HEK293 (cell line): ENCODE data around the gene ACSL5.

Experiments
- CTCF ChIP-seq: fragments of 450-650 bp; formaldehyde crosslinking; IDR thresholded peaks from 2 replicates; pipeline ENCODE4 v1.5.1; 2016; ENCODE audit warnings: missing biosample characterization, missing genetic modification characterization
- PATZ1 ChIP-seq: fragments of 450-650 bp; formaldehyde crosslinking; IDR thresholded peaks from 2 replicates; pipeline ENCODE4 v1.5.1; 2016; ENCODE audit warnings: missing biosample characterization, missing genetic modification characterization
- PRDM1 ChIP-seq: fragments of 450-650 bp; formaldehyde crosslinking; IDR thresholded peaks from 2 replicates; pipeline ENCODE4; 2016; ENCODE audit warnings: missing biosample characterization, missing genetic modification characterization
- SALL2 ChIP-seq: fragments of 450-650 bp; formaldehyde crosslinking; IDR thresholded peaks from 2 replicates; pipeline ENCODE4 v1.5.0; 2017; ENCODE audit warnings: missing biosample characterization, mild to moderate bottlenecking, missing genetic modification characterization, borderline replicate concordance
- ZNF121 ChIP-seq: fragments of 450-650 bp; formaldehyde crosslinking; IDR thresholded peaks from 2 replicates; pipeline ENCODE4 v1.5.1; 2016; ENCODE audit warnings: missing biosample characterization, missing genetic modification characterization
- ZNF146 ChIP-seq: fragments of 450-650 bp; formaldehyde crosslinking; IDR thresholded peaks from 2 replicates; pipeline ENCODE4 v1.5.1; 2016; ENCODE audit warnings: missing biosample characterization, missing genetic modification characterization
- ZNF175 ChIP-seq: fragments of 450-650 bp; formaldehyde crosslinking; IDR thresholded peaks from 2 replicates; pipeline ENCODE4 v1.5.1; 2016; ENCODE audit warnings: missing biosample characterization, missing genetic modification characterization
- ZNF311 ChIP-seq: fragments of 450-650 bp; formaldehyde crosslinking; IDR thresholded peaks from 2 replicates; pipeline ENCODE4 v1.5.1; 2017; ENCODE audit warnings: missing biosample characterization, missing genetic modification characterization, borderline replicate concordance
- ZNF423 ChIP-seq: fragments of 450-650 bp; formaldehyde crosslinking; IDR thresholded peaks from 2 replicates; pipeline ENCODE4 v1.5.1; 2016; ENCODE audit warnings: missing biosample characterization, missing genetic modification characterization
- ZNF510 ChIP-seq: fragments of 450-650 bp; formaldehyde crosslinking; IDR thresholded peaks from 2 replicates; pipeline ENCODE4 v1.5.1; 2018; ENCODE audit warnings: mild to moderate bottlenecking, missing genetic modification characterization, missing biosample characterization; ENCODE audit not compliant: insufficient replicate concordance
- ZNF548 ChIP-seq: fragments of 450-650 bp; formaldehyde crosslinking; IDR thresholded peaks from 2 replicates; pipeline ENCODE4 v1.5.1; 2016; ENCODE audit warnings: missing biosample characterization, missing genetic modification characterization
- ZNF558 ChIP-seq: fragments of 450-650 bp; formaldehyde crosslinking; IDR thresholded peaks from 2 replicates; pipeline ENCODE4 v1.5.1; 2016; ENCODE audit warnings: missing biosample characterization, missing genetic modification characterization
- ZNF645 ChIP-seq: fragments of 450-650 bp; formaldehyde crosslinking; IDR thresholded peaks from 2 replicates; pipeline ENCODE4; 2016; ENCODE audit warnings: missing biosample characterization, missing genetic modification characterization
- TF ChIP-seq, protein P1 (sequence below): fragments of 450-650 bp; formaldehyde crosslinking; IDR thresholded peaks from 2 replicates; pipeline ENCODE4 v1.5.1; 2016; ENCODE audit warnings: missing biosample characterization, missing genetic modification characterization, borderline replicate concordance

- TF ChIP-seq CTCF (no peak), ZNF510 (tag by site-specific recombination) (no peak), ZNF423 (tag by site-specific recombination) (no peak), ZNF121 (tag by site-specific recombination) (no peak), ZNF175 (tag by site-specific recombination) (no peak), ZNF311 (tag by site-specific recombination) (no peak), ZNF548 (tag by site-specific recombination) (no peak), ZNF146 (tag by site-specific recombination) (no peak), PRDM1 (tag by site-specific recombination) (no peak), PATZ1 (no peak), ZNF645 (tag by site-specific recombination) (no peak), SALL2 (no peak), ZNF558 (tag by site-specific recombination) (no peak)
- TF ChIP-seq, protein P1, sequence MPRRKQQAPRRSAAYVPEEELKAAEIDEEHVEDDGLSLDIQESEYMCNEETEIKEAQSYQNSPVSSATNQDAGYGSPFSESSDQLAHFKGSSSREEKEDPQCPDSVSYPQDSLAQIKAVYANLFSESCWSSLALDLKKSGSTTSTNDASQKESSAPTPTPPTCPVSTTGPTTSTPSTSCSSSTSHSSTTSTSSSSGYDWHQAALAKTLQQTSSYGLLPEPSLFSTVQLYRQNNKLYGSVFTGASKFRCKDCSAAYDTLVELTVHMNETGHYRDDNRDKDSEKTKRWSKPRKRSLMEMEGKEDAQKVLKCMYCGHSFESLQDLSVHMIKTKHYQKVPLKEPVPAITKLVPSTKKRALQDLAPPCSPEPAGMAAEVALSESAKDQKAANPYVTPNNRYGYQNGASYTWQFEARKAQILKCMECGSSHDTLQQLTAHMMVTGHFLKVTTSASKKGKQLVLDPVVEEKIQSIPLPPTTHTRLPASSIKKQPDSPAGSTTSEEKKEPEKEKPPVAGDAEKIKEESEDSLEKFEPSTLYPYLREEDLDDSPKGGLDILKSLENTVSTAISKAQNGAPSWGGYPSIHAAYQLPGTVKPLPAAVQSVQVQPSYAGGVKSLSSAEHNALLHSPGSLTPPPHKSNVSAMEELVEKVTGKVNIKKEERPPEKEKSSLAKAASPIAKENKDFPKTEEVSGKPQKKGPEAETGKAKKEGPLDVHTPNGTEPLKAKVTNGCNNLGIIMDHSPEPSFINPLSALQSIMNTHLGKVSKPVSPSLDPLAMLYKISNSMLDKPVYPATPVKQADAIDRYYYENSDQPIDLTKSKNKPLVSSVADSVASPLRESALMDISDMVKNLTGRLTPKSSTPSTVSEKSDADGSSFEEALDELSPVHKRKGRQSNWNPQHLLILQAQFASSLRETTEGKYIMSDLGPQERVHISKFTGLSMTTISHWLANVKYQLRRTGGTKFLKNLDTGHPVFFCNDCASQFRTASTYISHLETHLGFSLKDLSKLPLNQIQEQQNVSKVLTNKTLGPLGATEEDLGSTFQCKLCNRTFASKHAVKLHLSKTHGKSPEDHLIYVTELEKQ, result no peak
These were observed 28.7 kb upstream of the ACSL5 start for GRCh38 chr10:112345202-112345601.
